Smooth muscle cell of bladder (primary cell): Measurements from ENCODE around the gene GABBR1. TPM values are rescaled to one million over a fixed set of nuclear protein-coding genes. Genes with fewer than 3 reads are reported as not detected.

Experiments
- total RNA-seq: library from RNA; depleted of rRNA; stranded (reverse); fragments of >200 nt; gene quantifications from 2 replicates; pipeline ENCODE4 v1.2.3, GENCODE V29; 2014

GABBR1 gene
- 10.2 and 13.5 TPM in 2 replicates for total RNA-seq

DNA sequence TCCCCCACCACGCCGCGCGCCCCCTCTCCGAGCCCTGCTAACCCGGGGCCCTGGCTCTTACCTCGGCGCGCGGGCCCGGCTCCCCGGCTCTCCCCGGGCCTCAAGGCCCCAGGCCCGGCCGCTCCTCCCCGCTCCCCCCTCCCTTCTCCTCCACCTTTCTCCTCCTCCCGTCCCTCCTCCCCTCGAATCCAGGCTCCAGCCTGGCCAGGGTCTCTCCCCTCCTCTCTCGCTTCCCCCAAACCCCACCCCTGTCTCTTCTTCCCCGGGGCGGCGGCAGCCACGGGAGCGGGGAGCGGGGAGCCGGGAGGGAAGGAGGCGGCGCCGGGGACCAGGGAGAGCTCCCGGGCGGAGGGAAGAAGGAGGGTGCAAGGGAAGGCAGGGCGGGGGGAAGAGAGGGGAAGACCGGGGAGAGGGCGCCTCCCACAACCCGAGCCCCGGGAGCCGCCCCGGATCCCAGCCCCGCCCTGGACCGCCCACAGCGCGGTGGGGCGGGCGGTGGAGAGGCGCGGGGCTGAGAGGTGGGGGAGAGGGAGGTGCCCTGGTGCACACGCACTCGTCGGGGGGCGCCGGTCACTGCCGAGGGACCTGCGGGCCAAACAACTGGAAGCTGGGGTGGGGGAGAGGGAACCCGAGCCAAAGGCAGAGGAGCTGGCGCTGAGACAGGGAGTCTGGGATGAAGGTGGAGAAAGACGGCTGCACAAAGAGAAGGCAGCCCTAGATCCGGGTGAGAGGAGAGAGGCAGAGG, at the start of gene GABBR1:
GABBR1 (minus strand) TSS at position 395 of the 745 bp plus-strand sequence. CDS start 798 bp downstream, outside the sequence.

DNA sequence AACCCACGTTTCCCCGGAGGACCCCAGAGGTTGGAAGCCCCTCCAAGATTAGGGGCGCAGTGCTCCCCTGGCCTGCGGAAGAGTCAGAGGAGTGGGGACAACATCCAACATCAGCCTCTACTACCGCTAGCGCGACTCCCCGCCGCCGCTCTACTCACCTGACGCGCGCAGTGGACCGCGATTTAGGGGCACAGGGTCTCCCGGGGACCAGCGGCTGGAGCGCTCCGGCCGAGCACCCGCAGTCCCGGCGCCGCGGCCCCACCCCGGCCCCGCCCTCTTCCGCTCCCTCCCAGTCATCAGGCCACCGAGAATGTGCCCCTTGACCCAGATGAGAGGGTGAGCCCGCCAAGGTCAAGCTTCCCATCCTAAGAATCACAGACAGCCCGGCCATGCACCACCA, 47.9 kb upstream of the GABBR1 start, which contains the start of gene ZFP57:
ZFP57 (minus strand) TSS at position 249 of the 400 bp plus-strand sequence. CDS start 4,149 bp downstream, outside the sequence.

DNA sequence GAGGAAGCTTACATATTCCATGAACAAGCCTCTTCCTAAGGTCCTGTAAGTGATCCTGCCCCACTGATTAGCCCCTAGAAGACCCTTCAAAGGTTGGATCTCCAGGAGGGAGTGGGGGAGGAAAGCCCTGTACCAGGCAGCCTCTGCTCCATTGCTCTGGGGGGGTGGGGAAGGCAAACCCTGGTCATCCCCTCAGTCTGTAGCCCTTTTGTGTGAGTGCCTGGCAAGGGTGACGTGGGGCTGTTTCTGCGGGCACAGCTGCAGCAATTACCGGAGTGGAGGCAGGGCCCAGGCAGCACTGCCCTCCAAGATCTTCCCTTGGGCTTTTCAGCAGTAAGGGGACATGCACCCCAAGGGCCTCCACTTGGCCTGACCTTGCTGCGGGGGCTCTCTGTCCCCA, 23.8 kb upstream of the GABBR1 start, which contains the start of gene MOG:
MOG (plus strand) TSS at position 295 of the 400 bp plus-strand sequence. CDS start 118 bp downstream, outside the sequence.

DNA sequence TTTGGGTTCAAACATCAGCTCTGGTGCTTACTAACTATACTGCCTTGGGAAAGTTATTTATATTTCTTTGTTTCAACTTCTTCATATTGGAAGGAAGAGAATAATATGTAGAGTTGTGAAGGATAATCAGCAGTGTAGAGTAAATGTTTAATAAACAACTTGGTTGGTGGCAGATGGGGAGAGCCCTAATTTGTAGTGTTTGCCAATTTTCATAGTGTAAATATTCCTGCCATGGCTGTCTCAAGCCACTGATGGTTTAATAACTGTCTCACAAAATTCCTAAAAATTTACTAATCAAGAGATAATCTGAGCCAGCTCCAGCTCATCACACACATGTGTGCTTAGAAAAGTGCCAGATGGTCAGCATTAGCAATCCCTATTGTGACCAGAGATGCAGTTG, 48.2 kb downstream of the GABBR1 start, which contains the start of gene OR2H2:
OR2H2 (plus strand) TSS at position 301 of the 400 bp plus-strand sequence. CDS start 2,824 bp downstream, outside the sequence.

GRCh38 chr6:29559524-29560287, 73.3 kb downstream of the GABBR1 start, which contains the start of gene UBD:
UBD (minus strand) TSS chr6:29559732; CDS start chr6:29559701, 31 bp downstream.

Other genes starting within 250 kb of the GABBR1 start
- not detected in 2 replicates for gene OR12D2, start 237.6 kb downstream of the GABBR1 start, total RNA-seq
- not detected in 2 replicates for gene OR12D1, start 218.3 kb downstream of the GABBR1 start, total RNA-seq
- not detected in 2 replicates for gene OR10C1, start 193.9 kb downstream of the GABBR1 start, total RNA-seq
- gene OR11A1, start 176.1 kb downstream of the GABBR1 start, total RNA-seq: not detected in 2 replicates
- 0.14 TPM in 1 of 2 replicates, not detected in the other for gene OR2H1, start 176.0 kb downstream of the GABBR1 start, total RNA-seq
- gene MAS1L, start 145.2 kb downstream of the GABBR1 start, total RNA-seq: not detected in 2 replicates
- gene UBD, start 73.5 kb downstream of the GABBR1 start, total RNA-seq: not detected in 2 replicates
- gene OR2H2, start 48.1 kb downstream of the GABBR1 start, total RNA-seq: not detected in 2 replicates
- gene MOG, start 23.9 kb upstream of the GABBR1 start, total RNA-seq: not detected in 2 replicates
- 0.37 TPM in 1 of 2 replicates, not detected in the other for gene ZFP57, start 48.0 kb upstream of the GABBR1 start, total RNA-seq
- 2.6 and 8.0 TPM in 2 replicates for gene HLA-F, start 90.3 kb upstream of the GABBR1 start, total RNA-seq
- 0.14 and 0.37 TPM in 2 replicates for gene HLA-G, start 194.6 kb upstream of the GABBR1 start, total RNA-seq